Stimulated activated CD8-positive, alpha-beta memory T cell treated with anti-CD3 and anti-CD28 coated beads, Interleukin-2, amount 100 ng/mL, for 1 hour (primary cell): ENCODE measurements around the gene ZSCAN30.

Experiments
- DNase-seq, 2 donors: peaks; one replicate each; pipeline ENCODE4 v3.0.0-alpha.2; 2020; ENCODE audit warnings: low read depth in 2 of 2

The ZSCAN30 gene

GRCh38 chr18:35290094-35290735, at the start of gene ZSCAN30:
Gene ZSCAN30 (minus strand): TSS chr18:35290229. CDS start chr18:35264352, 25,877 bp downstream.
- peak; percentile 92 to 94 for DNase-seq

GRCh38 chr18:35337286-35337685, 47.3 kb upstream of the ZSCAN30 start:
- no peak for DNase-seq

- DNase-seq, result no peak
These were observed 45.8 kb upstream of the ZSCAN30 start for GRCh38 chr18:35335866-35336265.

GRCh38 chr18:35334821-35335220, 44.8 kb upstream of the ZSCAN30 start:
- no peak for DNase-seq

- no peak for DNase-seq
These were observed 44.2 kb upstream of the ZSCAN30 start for GRCh38 chr18:35334212-35334611.

GRCh38 chr18:35331367-35332087, 41.5 kb upstream of the ZSCAN30 start:
- no peak for DNase-seq

- DNase-seq, result no peak
These were observed 38.8 kb upstream of the ZSCAN30 start for GRCh38 chr18:35328868-35329267.

GRCh38 chr18:35326695-35327387, 36.8 kb upstream of the ZSCAN30 start:
- DNase-seq, result no peak

GRCh38 chr18:35324926-35325655, 35.1 kb upstream of the ZSCAN30 start:
- DNase-seq, result no peak

- no peak for DNase-seq
These were observed 32.7 kb upstream of the ZSCAN30 start for GRCh38 chr18:35322486-35323458.

- DNase-seq, result no peak
These were observed 21.5 kb upstream of the ZSCAN30 start for GRCh38 chr18:35311496-35311895.

GRCh38 chr18:35306588-35307250, 16.7 kb upstream of the ZSCAN30 start:
- DNase-seq, result no peak

- DNase-seq, result no peak
These were observed 13.6 kb upstream of the ZSCAN30 start for GRCh38 chr18:35303610-35304009.

- DNase-seq, result no peak
These were observed 6.0 kb upstream of the ZSCAN30 start for GRCh38 chr18:35296060-35296459.

- no peak for DNase-seq
These were observed 1.1 kb upstream of the ZSCAN30 start for GRCh38 chr18:35291166-35291565.

GRCh38 chr18:35289727-35290093, 319 bp downstream of the ZSCAN30 start:
- no peak for DNase-seq

- DNase-seq, result no peak
These were observed 736 bp downstream of the ZSCAN30 start for GRCh38 chr18:35289293-35289692.

- no peak for DNase-seq
These were observed 5.2 kb downstream of the ZSCAN30 start for GRCh38 chr18:35284841-35285240.

GRCh38 chr18:35283923-35284794, 5.9 kb downstream of the ZSCAN30 start:
- no peak for DNase-seq
